HS-27A (cell line): ENCODE data around the gene ANKS1B.
"Not testable (repeated sequence)": the region's sequence is repeated elsewhere in the genome, so short reads cannot be mapped to it uniquely, and the experiment has no call there.

Source experiments
- DNase-seq: peaks from one replicate; pipeline ENCODE4 v3.0.0-alpha.2; 2012; ENCODE audit warnings: low read depth, missing footprints

The ANKS1B gene

DNA sequence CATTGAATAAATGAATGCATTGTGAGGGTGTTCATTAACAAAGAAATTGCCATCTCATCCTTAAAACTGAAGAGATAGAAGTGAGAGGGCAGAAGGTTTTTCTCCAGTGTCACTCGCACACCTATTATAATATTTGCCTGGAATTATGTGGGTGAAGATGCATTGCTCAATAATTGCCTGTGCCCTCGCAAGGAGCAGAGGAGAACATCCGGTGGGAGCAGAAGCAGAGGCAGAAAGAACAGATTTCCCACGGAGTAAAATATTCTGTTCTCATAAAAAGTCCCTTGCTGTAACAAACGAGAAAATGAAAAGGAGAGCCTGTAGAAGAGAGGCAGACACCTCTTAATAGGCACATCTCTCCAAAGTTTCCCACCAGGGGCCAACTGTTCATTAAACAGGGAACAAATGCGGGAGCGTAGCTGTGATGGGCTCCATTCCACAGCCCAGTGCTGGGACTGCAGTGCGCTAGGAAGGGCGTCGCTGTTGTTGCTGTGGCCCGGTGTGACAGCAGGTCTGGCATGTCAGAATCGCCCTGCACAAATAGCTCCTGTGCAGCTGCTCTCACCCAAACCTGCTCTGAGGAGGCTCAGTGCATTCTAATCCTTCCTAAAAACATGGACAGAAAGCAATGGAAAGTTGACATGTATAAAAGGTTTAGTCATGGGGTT, 979.8 kb downstream of the ANKS1B start:
- no peak for DNase-seq

DNA sequence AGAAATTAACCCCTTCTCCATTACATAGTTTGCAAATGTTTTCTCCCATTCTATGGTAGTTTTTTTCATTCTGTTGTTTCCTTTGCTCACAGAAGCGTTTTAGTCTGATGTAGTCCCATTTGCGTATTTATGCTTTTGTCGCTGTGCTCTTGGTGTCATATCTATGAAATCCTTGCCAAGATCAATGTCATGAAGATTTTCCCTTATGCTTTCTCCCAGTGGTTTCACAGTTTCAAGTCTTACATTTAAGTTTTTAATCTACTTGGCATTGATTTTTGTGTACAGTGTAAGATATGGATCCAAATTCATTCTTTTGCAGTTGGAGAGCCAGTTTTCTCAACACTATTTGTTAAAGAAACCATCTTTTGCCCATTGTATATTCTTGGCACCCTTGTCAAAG, 982.0 kb downstream of the ANKS1B start:
- no peak for DNase-seq

DNA sequence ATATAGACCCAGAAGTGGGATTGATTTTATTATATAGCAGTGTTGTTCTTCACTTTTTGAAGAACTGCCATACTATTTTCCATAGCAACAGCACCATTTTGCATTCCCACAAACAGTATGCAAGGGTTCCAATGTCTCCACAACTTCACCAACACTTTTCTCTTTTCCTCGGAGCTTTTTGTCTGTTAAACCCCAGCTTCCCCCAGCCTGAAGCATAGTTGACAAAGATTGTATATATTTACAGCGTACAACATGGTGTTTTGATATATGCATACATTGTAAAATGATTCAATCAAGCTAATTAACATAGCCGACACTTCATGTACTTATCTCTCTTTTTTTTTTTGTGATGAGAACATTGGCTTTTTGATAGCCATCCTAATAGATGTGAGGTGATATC, 982.6 kb downstream of the ANKS1B start:
- no peak for DNase-seq

DNA sequence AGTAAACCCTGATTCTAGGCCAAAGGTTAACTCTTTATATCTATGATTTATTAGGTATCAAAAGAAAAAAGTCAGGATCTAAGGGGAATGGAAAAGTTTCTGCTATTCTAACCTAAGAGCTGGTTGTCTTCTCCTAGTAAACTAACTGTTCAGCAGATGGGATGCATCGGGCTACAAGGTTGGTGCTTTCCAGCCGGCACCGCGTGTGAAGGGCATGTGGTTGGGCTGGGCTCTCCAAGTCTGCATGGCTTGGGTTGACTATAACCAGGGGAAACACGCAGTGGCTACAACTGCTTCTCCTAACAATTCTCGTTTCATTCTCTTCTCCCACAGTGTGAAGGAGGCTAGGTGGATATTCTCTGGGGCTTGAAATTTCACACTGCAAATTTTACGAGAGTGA, 985.2 kb downstream of the ANKS1B start:
- no peak for DNase-seq

DNA sequence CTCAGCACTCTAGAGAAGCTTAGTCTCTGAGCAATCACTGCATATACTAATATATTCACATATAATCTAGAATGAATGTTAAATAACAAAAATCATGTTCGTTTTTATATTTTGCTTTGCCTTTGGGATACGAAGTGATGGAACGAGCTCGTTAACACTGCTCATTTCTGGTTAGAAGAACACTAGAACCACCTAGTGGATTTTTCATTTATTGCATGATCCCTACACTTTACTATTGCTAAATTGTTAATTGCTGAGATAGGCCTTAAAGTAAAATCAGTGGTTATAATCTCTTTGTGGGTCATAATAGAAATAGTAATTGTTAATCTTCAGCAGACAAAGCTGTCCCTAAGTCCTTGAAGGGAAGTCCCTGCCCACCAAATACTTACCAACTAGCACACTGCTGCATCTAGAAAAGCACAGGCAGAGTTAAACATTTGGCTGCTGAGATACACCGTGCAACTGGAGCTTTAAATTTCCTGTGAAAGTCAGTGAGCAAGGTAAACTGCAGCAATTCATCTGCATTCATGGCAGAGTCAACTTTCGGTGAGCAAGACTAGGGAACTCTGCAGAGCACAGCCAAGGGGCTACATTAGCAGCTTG, 985.9 kb downstream of the ANKS1B start:
- peak; percentile 8 for DNase-seq

DNA sequence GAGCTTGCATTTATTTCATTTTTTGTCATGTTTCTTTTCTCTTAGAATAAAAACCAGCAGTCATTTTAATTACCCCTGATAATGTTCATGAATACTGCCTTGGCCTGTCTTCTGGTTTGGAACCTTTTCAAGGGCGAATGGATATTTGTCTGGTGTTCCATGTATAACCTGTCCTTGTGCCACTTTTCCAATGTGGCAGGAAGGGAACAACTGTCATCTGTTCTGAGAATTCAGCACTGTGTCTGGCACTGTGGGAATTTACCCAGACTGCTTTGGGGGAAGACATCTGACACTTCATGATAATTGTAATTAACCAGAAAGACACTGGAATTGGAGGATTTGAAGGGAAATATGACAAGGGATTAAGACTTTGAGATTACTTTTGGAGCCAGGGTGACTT, 986.8 kb downstream of the ANKS1B start:
- no peak for DNase-seq

DNA sequence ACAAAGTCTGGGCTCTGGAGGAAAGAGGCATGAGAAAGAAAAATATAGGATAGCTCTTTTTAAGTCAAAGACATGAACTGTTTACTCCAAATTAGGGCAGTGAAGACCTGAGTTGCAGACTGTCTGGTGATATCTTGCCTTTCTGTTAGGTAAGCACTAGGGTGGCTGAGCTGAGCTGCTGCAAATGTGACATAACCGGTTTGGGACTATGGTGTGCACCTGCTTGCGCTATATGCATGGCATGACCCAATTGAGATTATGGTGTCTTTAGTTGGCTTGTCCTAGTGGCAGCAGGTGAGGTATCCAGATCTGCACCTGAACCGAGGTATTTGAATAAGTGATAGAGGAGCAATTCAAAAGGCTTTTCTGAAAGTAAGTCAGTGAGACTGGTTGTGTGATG, 994.1 kb downstream of the ANKS1B start:
- no peak for DNase-seq

DNA sequence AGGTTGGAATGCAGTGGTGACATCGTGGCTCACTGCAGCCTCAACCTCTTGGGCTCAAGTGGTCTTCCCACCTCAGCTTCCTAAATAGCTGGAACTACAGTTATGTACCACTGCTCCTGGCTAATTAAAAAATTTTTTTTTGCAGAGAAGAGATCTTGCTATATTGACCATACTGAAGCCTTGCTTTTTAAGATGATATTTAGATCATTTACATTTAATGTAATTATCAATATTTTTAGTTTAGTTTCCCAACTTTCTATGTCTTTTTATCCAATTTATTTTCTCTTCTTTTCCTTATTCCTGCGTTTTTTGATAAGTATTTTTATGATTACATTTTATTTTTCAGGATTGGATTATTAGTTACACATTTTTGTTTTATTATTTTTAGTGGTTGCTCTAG, 999.6 kb downstream of the ANKS1B start:
- no peak for DNase-seq

DNA sequence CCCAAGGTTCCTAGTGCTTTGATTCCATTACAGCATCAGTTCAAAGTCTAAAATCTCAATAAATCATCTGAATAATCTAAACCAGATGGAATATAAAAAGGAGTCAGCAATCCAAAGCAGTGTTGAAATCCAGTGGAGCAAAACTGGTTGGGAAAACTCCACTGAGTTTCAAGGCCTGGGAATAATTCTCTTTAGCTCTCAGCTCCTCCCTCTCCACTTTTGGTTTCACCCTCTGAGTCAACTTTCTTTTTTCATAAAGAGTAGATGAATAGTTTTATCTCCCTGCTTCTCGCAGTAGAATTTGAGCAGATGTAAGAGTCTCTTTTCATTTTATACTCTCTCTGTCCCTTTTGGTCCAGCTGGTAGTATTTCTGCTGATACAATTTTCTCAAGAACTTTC, 1001.1 kb downstream of the ANKS1B start:
- no peak for DNase-seq

DNA sequence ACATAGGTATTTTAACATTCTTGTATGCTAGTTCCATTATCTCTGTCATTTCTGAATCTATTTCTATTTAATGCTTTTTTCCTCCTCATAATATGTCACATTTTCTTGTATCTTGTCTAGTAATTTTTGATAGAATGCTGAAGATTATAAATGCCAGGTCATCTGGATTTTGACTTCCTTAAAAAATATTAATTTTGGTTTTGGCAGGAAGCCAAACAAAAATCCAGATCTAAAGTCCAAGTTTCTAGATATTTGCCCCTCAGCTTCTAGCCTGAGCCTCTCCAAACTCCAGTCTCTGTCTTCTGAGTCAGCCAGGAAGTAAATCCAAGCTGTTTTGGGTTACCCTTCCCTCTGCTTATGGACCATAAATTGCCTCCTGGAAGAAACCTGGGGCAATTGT, 1004.2 kb downstream of the ANKS1B start:
- DNase-seq: no peak

DNA sequence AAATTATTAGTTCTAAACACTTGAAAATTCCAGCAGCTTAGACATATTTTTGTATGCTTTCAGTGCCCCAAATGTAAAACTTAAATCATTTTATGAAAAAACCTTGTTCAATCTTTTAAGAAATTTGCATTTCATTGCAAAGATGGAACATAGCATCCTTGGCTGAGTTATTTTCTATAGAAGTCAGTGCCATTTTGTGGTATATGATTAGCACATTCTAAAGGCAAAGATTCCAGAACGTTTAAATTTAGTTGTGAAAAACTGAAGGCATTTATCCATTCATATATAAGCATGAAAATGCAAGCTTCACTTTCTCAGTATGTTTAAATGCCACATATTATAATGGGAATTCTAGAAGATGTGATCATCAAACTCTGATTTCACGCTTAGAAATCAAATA, 1007.5 kb downstream of the ANKS1B start:
- DNase-seq: no peak

DNA sequence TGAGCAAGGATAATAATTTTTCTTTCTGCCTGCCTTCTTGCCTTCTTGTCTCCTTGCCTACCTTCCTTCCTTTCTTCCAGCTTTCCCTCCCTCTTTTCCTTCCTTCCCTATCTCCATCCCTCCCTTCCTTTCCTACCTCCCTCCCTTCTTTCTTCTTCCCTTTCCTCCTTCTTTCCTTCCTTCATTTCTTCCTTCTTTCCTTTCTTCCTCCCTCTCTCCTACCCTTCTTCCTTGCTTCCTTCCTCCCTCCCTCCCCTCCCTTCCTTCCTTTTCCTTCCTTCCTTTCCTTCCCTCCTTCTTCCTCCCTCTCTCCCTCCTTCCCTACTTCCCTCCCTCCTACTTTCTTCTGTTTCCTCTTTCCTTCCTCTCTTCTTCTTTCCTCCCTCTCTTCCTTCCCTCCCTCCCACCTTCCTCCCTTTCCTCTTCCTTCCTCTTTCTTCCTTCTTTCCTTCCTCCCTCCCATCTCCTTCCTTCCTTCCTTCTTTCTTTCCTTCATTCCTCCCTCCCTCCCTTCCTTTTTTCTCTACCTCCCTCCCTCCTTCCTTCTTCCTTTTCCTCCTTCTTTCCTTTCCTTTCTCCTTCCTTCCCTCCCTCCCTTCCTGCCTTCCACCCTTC, 1009.9 kb downstream of the ANKS1B start:
- DNase-seq: no peak

DNA sequence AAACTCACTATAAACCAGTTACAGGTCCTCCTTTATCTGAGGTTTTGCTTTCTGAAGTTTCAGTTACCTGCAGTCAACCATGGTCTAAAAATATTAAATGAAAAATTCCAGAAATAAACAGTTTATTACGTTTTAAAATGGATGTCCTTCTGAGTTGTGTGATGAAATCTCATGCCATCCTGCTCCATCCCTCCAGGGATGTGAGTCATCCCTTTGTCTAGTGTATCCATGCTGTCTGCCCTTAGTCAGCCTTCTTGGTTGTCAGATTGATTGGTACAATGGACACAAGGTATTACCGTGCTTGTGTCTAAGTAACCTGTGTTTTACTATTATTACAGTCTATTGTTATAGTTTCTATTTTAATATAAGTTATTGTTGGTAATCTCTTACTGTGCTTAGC, 1011.3 kb downstream of the ANKS1B start:
- no peak for DNase-seq

DNA sequence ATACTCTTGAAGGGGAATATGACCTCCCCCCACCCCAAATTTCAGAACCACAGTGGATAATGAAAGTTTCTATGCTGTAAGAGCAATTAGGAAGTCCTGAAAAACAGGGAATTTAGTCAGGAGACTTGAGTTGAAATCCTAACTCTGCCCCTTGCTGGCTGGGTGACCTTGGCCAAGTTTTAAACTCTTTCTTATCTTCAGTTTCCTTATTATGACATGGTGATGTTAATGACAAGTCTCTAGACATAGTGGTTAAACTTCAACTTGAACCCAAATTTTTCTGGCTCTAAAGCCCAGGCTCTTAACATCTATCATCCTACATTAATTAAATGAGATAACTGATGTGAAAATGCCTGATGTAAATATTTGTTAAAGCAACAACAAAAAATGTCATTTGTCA, 1013.8 kb downstream of the ANKS1B start:
- no peak for DNase-seq

DNA sequence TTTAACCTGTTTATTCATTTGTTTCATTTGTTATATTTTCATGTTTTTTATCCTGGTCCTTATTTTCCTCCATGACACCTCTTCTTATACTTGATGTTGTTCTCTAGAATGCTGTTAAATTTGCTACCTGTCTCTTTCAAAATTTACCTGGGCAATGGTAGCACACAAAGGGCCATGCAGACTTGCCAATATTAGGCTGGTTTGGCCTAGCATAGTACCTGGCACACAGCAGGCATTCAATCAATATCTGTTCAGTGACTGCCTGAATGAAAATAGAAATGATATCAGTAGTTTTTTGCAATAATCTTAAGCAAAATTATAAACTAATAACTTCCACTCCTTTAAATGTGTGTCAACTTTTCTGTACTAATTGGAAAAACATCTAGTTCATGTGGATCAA, 1014.5 kb downstream of the ANKS1B start:
- DNase-seq: no peak

DNA sequence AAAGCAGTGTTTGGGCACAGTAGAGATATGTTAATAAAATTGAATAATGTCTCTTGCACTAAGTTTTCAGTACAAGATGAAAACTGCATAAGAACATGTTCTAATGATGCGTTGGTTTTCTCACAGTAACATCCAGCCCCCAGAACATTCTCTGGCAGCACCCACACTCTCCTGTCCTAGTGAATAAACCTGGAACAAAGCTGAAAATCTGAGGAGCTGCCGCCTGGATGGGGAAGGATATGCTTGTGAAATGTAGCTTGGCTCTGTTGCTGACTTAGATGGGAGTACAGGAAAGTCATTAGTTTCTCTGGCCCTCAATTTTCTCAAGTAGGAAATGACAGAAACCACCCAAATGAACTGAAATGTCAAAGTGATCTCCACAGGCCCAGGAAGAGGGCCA, 1015.8 kb downstream of the ANKS1B start:
- DNase-seq: no peak

DNA sequence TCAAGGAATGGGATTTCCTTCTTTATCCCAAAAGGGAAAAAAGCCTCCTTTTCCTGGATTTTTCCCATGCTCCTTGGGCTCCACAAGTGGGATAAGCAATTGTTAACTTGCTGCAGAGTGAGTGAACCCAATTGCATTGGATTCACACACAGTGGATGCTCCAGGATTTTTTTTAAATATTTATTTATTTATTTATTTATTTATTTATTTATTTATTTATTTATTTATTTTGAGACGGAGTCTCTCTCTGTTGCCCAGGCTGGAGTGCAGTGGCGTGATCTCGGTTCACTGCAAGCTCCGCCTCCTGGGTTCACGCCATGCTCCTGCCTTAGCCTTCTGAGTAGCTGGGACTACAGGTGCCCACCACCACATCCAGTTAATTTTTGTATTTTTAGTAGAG, 1027.6 kb downstream of the ANKS1B start:
- DNase-seq: not testable (repeated sequence)

DNA sequence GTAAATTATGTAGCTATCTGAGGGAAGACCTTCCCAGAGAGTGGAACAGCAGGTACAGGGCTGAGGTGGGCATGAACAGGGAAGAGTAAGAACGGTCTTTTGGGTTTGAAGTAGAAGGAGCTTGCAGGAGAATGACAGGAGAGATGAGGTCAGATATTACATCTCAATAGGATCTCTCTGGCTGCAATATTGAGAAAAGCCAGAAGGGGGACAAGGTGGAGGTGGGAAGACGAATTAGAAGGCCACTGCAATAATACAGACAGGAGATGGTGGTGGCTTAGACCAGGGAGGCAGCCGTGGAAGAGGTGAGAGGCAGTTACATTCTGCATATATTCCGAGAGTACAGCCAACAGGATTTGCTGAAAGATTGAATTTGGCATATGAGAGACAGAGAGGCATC, 1029.5 kb downstream of the ANKS1B start:
- no peak for DNase-seq

DNA sequence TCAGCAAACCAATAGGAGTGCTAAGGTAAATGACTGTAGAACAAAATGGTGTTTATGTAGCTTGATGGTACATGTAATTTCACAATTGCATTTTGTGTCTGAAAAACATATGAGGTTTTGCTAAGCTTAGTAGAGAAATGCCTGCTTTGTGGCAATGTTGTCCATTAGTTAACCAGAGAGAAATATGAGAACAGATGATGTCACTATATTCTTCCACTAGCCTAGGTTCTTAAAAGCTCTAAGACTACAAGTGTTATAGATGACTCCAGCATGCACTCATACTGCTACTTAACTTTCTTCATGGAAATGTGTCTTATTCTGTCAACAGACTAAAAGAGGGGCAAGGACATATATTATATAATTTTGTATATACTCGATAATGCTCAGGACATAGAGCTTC, 1030.2 kb downstream of the ANKS1B start:
- DNase-seq: no peak

DNA sequence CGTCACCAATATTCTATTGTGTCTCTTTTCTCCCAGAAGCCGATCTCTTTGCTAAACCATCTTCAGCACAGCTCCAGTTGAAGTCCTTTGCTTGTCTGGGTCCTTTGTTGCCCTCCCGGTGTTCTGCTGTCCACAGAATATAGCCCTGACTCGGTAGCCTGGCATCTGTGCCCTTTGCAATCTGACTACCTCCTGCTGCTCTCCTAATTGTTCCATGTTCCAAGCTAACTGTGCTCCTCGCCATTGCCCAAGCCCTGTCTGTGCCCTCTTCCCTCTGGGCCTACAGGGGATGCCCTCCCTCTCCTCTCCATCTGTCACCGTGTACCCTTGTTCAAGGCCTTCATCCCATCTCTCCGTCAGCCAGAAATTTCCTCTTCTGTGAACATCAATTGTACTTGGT, 1033.3 kb downstream of the ANKS1B start:
- DNase-seq: no peak

DNA sequence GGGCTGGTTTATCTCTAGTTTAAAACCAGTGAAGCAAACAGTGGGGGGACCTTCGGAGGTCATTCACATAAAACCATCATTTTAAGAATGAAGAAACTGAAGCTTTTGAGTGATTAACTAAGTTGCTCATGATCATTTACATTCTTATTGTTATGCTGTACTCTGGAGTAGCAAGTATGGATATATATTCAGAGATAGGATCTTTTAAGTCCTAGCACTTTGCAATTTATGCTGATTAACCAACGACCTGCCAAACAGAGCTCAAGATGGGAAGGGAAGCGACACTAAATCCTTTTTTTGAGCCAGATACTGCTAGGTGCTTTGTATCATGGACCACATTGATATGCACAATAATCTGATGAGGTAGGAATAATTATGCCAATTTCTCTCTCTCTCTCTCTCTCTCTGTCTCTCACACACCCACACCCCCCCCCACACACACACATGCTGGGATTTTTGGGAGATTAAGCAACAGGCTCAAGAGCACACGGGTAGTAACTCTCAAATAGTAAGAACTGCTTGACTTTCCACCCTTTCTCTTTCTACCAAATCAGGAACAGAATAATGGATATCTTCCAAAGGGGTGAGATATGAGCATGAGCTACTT, 1036.3 kb downstream of the ANKS1B start:
- DNase-seq: no peak

DNA sequence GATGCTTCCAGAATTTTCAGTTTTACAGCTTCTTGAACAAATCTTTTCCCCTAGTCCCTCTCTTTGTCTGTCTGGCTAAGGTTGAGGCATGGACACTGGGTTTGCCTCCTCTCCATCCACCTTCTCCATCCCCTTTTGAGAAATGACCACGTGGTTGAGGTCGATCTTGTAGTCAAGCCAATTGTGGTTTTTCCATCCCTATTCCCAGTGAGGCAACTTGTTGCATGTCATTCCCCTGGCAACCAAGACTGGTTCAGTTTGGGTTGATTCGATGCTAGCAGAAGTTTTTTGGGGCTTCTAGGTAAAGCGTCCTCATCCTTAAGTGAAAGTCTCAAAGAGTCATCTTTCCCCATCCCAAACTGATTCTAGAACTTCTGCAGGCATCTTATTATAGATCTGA, 1038.9 kb downstream of the ANKS1B start:
- no peak for DNase-seq

DNA sequence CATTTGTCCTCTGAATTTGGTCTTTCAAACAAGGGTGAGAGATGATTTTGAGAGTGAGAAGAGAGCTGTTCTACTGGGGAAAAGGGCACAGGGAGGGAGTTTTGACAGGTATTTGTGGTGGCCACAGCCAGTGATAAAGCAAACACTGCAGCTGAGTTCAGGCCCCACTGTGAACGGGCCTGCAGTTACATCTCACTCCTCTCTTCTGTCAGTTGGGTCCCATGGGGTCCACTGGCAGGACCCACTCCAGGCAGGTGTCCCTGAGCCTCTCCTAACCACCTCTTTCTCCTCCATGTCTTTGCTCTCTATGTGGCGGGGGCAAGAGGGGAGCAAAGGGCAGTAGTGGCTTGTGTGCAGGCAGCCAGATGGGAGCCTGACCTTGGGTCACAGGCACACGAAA, 1044.8 kb downstream of the ANKS1B start:
- no peak for DNase-seq

DNA sequence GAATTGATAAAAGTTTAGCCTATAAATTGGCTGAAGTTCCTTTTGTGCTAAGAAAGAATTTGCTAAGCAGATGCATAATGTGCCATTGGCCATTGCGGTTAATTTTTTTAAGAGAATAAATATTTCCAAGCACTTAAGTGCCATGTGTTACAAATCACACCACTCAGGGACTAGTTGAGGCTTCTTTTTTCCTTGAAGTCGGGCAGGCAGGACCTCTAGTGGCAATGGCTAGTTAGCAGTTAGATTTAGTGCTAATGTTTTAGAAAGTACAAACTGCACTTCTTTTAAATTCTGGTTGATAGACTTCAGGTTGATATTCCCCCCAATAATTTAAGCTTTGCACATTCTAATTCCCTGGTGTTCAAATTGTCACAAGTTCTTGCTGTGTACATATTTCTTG, 1045.4 kb downstream of the ANKS1B start:
- DNase-seq: no peak
